Gastroesophageal sphincter (tissue), 4 donors: ENCODE measurements around the gene DUSP11. TPM values are rescaled to one million over a fixed set of nuclear protein-coding genes. Genes with fewer than 3 reads are reported as not detected.
"Not testable (repeated sequence)": the region's sequence is repeated elsewhere in the genome, so short reads cannot be mapped to it uniquely, and the experiment has no call there.

Source experiments
- ATAC-seq: fragments of 150-250 bp; one replicate; pipeline ENCODE4 v1.9.1; 2016; ENCODE audit warnings: mild to moderate bottlenecking, moderate library complexity
- H3K27ac ChIP-seq, 4 donors: fragments of 200-600 bp; sonication (generic) in 3 of 4; 1 replicate in 3 of 4; 2 replicates in 1 of 4; pipeline ENCODE4 v1.5.1; 2016 to 2019
- H3K27me3 ChIP-seq: fragments of 200-600 bp; sonication (generic); one replicate; pipeline ENCODE4 v1.5.1; 2019
- H3K36me3 ChIP-seq, 2 donors: fragments of 200-600 bp; sonication (generic); one replicate each; pipeline ENCODE4 v1.5.1; 2019; ENCODE audit warnings: control low read depth in 1 of 2
- H3K4me1 ChIP-seq, 3 donors: fragments of 200-600 bp; sonication (generic); 1 replicate in 2 of 3; 2 replicates in 1 of 3; pipeline ENCODE4 v1.5.1; 2016 to 2019; ENCODE audit warnings: control low read depth in 2 of 3
- H3K4me3 ChIP-seq, 2 donors: fragments of 200-600 bp; sonication (generic); one replicate each; pipeline ENCODE4 v1.5.1; 2019; ENCODE audit warnings: mild to moderate bottlenecking in 1 of 2, moderate library complexity in 1 of 2
- H3K9me3 ChIP-seq, 3 donors: fragments of 200-600 bp; sonication (generic); one replicate each; pipeline ENCODE4 v1.5.1; 2017 to 2019; ENCODE audit warnings: control low read depth in 2 of 3
- EP300 ChIP-seq: sonication (generic); formaldehyde crosslinking; IDR thresholded peaks from one replicate; pipeline ENCODE4 v1.6.1; 2017; ENCODE audit warnings: antibody characterized with exemption, mild to moderate bottlenecking
- POLR2A ChIP-seq, 2 donors: fragments of 450-650 bp; IDR thresholded peaks; one replicate each; pipeline ENCODE4 v1.6.1; 2017; ENCODE audit warnings: antibody characterized with exemption in 2 of 2, mild to moderate bottlenecking in 2 of 2, moderate library complexity in 1 of 2
- POLR2AphosphoS5 ChIP-seq: sonication (generic); formaldehyde crosslinking; IDR thresholded peaks from one replicate; pipeline ENCODE4 v1.6.1; 2017; ENCODE audit warnings: antibody characterized with exemption
- WGBS, 2 donors: methylation state at CpG; one replicate each; pipeline ENCODE4 v1.1.5; 2018; ENCODE audit warnings: low coverage in 1 of 2; 5-methylcytosine and 5-hydroxymethylcytosine counted together
- total RNA-seq, 4 donors: library from RNA; depleted of rRNA; stranded (reverse); fragments of >200 nt; gene quantifications; one replicate each; pipeline ENCODE4 v1.1.0, GENCODE V29; 2016
- TF ChIP-seq, protein P1 (sequence below), 4 experiments: fragments of 200-600 bp in 2 of 4; fragments of 450-650 bp in 2 of 4; sonication (generic) in 1 of 4; IDR thresholded peaks; one replicate each; pipeline ENCODE4 v1.5.1; 2017 to 2019; ENCODE audit warnings: antibody characterized with exemption in 4 of 4, mild to moderate bottlenecking in 2 of 4, moderate library complexity in 2 of 4

The DUSP11 gene
- total RNA-seq, 4 donors from 2014 or later: 19.6 to 25.8 (median 25.1) TPM

DNA sequence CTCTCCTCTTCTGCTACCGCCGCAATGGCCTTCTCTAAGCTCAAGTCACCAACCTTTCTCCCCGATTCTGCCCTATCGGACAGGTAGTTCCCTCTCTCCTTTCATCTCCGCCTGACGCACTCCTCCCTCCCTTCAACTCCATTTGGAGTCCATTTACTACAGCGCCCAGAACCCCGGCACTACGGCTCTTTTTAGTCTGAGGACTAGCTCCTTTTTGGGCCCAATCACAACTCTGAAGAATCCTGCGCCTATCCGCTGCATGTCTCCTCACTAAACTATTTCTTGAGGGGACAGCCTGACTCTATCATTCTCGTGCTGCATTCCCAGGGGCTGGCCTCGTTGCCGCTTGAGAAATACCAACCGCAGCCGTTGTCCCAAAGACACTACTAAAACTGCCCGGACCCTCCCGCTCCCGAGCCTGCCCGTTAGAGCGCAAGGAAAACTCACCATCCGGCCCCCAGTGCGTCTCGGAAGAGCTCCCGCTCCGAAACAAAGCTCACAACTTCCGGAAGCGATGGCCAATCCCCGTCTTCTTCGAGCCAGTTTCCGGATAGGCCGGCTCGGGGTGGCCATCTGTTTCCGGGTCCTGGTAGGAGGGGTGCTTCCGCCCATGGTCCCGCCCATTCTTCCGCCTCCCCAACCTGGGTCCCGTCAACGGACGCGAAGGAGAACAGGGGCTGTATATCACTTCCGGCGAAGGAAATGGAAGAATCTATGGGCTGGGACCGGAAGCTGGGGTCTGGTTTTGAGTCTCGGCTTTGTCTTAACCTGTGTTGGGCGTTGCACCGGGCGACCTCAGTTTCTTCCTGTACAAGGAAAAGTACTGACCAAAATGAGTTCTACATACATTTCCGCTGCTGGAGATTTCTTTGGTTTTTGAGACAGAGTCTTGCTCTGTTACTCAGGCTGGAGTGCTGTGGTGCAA, 42.8 kb downstream of the DUSP11 start, which contains the start of gene TPRKB:
Gene TPRKB (minus strand): TSS at position 491 of the 925 bp plus-strand sequence. CDS start 2,776 bp downstream, outside the sequence.
- peak within 1 kb of the TSS; percentile 70 to 79 (median 78) for H3K27ac ChIP-seq
- H3K36me3 ChIP-seq: peaks cover 0 to 36% of the 10 kb centered on the region in 2 donors
- TF ChIP-seq POLR2AphosphoS5 (peak; percentile 93), POLR2A (IDR thresholded peaks at IDR 0.05) (peak; percentile 34 to 61), EP300 (no peak)
- no peaks in the 10 kb centered on the region for H3K9me3 ChIP-seq
- peak within 1 kb of the TSS; percentile 80 to 99 for H3K4me3 ChIP-seq
- H3K27me3 ChIP-seq: no peaks in the 10 kb centered on the region
- peaks cover 0 to 20% (median 8%) of the 10 kb centered on the region in 3 donors for H3K4me1 ChIP-seq
- peak; percentile 100 for ATAC-seq
- 3 to 5% methylated on average over 8 to 13 of the region's 49 CpGs for WGBS, 2 donors

DNA sequence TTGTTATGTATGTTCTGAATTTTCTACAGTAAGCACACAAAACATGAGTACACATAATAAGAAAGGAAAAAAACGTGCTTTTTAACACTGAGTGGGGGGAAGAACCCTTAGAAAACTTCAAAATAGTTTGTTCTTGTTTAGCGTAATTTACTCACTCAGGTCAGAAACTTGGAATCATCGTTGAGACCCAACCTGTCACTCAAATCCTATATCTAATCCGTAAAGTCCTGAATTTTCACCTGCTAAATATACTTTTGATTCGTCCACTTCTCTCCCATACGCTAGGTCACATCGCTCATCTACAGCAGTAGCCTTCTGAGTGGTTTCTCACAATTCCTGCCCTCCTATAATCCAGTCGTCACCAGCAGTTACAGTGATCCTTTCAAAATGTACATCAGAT, 43.5 kb downstream of the DUSP11 start:
- H3K36me3 ChIP-seq: peaks cover 0 to 36% of the 10 kb centered on the region in 2 donors
- TF ChIP-seq EP300: no peak
- H3K9me3 ChIP-seq: no peaks in the 10 kb centered on the region
- no peaks in the 10 kb centered on the region for H3K27me3 ChIP-seq
- H3K4me3 ChIP-seq: peak overlapping the region; percentile 80 to 99
- H3K27ac ChIP-seq: peak overlapping the region; percentile 70 to 79 (median 78)
- 9 to 10% methylated on average over 8 of the region's 8 CpGs for WGBS, 2 donors
- H3K4me1 ChIP-seq: peaks cover 0 to 20% (median 8%) of the 10 kb centered on the region in 3 donors
- ATAC-seq: no peak

DNA sequence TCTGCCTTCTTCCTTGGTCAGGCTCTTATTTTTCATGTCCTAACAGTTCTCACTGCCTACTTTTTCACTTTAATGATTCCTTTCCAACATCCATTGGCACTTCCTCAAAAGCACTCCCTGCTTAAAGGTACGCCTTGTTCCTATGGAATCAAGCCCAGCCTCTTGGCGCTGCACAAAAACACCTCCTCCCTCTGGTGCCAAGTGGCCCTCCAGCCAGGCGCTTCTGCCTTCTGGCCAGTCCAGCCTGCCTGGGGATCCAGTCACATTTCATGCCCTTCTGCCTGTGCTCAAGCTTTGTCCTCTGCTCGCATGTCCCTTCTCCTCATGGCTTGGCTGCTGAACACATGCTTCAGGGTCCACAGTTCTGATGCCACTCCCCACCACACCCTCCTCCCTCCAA, 49.1 kb downstream of the DUSP11 start:
- WGBS, 2 donors: 76 to 80% methylated on average over 3 to 4 of the region's 4 CpGs
- TF ChIP-seq EP300 (no peak), POLR2A (IDR thresholded peaks at IDR 0.05) (no peak)

DNA sequence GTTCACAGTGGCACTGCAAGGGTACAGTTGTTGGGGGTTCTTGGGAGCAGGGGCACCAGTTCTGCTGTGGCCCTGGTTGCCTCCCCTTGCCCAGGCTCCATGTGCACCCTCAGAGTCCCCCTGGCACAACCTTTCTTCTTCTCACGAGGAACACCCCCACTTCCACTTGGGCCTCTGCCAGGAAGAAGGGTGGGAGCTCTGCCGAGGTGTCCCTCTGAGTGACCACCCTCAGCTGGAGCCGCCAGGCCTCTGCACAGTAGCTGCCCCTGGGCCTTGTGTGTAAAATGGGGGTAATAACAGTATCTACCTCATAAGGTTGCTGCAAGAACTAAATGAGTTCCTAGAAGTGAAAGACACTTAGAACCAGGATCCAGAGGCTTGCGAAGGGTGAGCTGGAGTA, 51.2 kb downstream of the DUSP11 start:
- Histone ChIP-seq H3K4me1 (no peaks in the 10 kb centered on the region), H3K27me3 (no peaks in the 10 kb centered on the region), H3K4me3 (no peak overlapping the region), H3K27ac (no peak overlapping the region), H3K9me3 (no peaks in the 10 kb centered on the region), H3K36me3 (peaks cover 0 to 63% of the 10 kb centered on the region in 2 donors)
- TF ChIP-seq POLR2A (IDR thresholded peaks at IDR 0.05) (no peak), EP300 (no peak), POLR2AphosphoS5 (no peak)
- TF ChIP-seq, protein P1, sequence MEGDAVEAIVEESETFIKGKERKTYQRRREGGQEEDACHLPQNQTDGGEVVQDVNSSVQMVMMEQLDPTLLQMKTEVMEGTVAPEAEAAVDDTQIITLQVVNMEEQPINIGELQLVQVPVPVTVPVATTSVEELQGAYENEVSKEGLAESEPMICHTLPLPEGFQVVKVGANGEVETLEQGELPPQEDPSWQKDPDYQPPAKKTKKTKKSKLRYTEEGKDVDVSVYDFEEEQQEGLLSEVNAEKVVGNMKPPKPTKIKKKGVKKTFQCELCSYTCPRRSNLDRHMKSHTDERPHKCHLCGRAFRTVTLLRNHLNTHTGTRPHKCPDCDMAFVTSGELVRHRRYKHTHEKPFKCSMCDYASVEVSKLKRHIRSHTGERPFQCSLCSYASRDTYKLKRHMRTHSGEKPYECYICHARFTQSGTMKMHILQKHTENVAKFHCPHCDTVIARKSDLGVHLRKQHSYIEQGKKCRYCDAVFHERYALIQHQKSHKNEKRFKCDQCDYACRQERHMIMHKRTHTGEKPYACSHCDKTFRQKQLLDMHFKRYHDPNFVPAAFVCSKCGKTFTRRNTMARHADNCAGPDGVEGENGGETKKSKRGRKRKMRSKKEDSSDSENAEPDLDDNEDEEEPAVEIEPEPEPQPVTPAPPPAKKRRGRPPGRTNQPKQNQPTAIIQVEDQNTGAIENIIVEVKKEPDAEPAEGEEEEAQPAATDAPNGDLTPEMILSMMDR (IDR thresholded peaks at IDR 0.05): no peak
- ATAC-seq: no peak
- WGBS, 2 donors: 75 to 89% methylated on average over 2 to 3 of the region's 4 CpGs

More for the DNA sequence above, 49.1 kb downstream of the DUSP11 start:
- Histone ChIP-seq H3K9me3 (no peaks in the 10 kb centered on the region), H3K36me3 (peaks cover 0 to 75% of the 10 kb centered on the region in 2 donors), H3K4me1 (peaks cover 0 to 2% (median under 1%) of the 10 kb centered on the region in 3 donors), H3K4me3 (no peak overlapping the region), H3K27me3 (no peaks in the 10 kb centered on the region), H3K27ac (no peak overlapping the region)
- no peak for ATAC-seq

DNA sequence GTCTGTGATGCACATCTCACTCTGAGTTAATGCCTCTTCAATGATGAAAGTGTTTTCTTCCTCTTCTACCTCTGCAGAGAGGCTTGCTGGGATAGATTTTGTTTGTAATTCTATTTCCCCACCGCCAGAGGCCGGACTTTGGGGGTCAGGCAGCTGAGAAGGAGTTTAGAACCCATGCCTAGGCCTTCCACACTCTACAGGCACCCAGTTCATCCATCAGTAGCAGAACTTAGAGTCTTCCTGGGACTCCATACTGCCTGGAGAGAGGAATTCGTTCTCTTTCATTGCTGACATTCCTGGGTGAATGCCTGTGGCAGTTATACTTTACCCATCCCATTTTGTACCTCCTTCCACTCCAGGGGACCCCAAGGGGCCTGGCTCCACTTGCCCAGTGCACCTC, 51.9 kb downstream of the DUSP11 start:
- TF ChIP-seq POLR2A (IDR thresholded peaks at IDR 0.05) (no peak), POLR2AphosphoS5 (no peak), EP300 (no peak)
- TF ChIP-seq, protein P1 (IDR thresholded peaks at IDR 0.05): no peak
- WGBS, 2 donors: 43 to 50% methylated on average over 1 to 2 of the region's 3 CpGs
- H3K4me3 ChIP-seq: no peak overlapping the region
- no peaks in the 10 kb centered on the region for H3K4me1 ChIP-seq
- H3K9me3 ChIP-seq: no peaks in the 10 kb centered on the region
- H3K27me3 ChIP-seq: no peaks in the 10 kb centered on the region
- no peak for ATAC-seq
- no peak overlapping the region for H3K27ac ChIP-seq
- H3K36me3 ChIP-seq: peaks cover 0 to 56% of the 10 kb centered on the region in 2 donors

DNA sequence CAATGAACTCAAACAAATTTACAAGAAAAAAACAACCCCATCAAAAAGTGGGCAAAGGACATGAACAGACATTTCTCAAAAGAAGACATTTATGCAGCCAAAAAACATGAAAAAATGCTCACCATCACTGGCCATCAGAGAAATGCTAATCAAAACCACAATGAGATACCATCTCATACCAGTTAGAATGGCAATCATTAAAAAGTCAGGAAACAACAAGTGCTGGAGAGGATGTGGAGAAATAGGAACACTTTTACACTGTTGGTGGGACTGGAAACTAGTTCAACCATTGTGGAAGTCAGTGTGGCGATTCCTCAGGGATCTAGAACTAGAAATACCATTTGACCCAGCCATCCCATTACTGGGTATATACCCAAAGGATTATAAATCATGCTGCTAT, 53.2 kb downstream of the DUSP11 start:
- not testable (repeated sequence) for H3K4me3 ChIP-seq, H3K4me1 ChIP-seq, H3K9me3 ChIP-seq, H3K27ac ChIP-seq, ATAC-seq, H3K27me3 ChIP-seq
- no CpG with 5 or more reads among the region's 1 CpG for WGBS, 2 donors
- H3K36me3 ChIP-seq: peaks cover 0 to 42% of the 10 kb centered on the region in 2 donors
